Neural crest cell (in vitro differentiated cells): ENCODE measurements around the gene SRRM2. TPM values are rescaled to one million over a fixed set of nuclear protein-coding genes. Genes with fewer than 3 reads are reported as not detected.
A peak's percentile ranks its signal among the peaks of the same experiment; 100 is the strongest.

Experiments
- DNase-seq: peaks from one replicate; pipeline ENCODE4 v3.0.0; 2021; ENCODE audit warnings: low read depth, mixed read lengths, low spot score
- H3K27ac Mint-ChIP-seq: one replicate; pipeline ENCODE4 v1.8.0; 2021; ENCODE audit warnings: mild to moderate bottlenecking, mixed read lengths; ENCODE audit not compliant: unreplicated experiment
- H3K27me3 Mint-ChIP-seq: 2 replicates; pipeline ENCODE4 v1.8.0; 2021; ENCODE audit warnings: low read depth, mild to moderate bottlenecking, mixed read lengths
- H3K36me3 Mint-ChIP-seq: 2 replicates; pipeline ENCODE4 v1.8.0; 2021; ENCODE audit warnings: low read depth, mild to moderate bottlenecking, mixed read lengths
- H3K4me1 Mint-ChIP-seq: 2 replicates; pipeline ENCODE4 v1.8.0; 2021; ENCODE audit warnings: mixed read lengths
- H3K4me3 Mint-ChIP-seq: one replicate; pipeline ENCODE4 v1.8.0; 2021; ENCODE audit warnings: mild to moderate bottlenecking, mixed read lengths
- H3K9me3 Mint-ChIP-seq: 2 replicates; pipeline ENCODE4 v1.8.0; 2021; ENCODE audit warnings: mixed read lengths
- total RNA-seq: library from RNA; stranded (reverse); gene quantifications from 2 replicates; pipeline ENCODE4 v1.2.1, GENCODE V29; 2021
- TF ChIP-seq, protein P1 (sequence below): fragments of 200-600 bp; sonication (generic); conservative IDR thresholded peaks from 2 replicates; pipeline ENCODE4 v1.5.0; 2021; ENCODE audit warnings: antibody characterized with exemption, mild to moderate bottlenecking

Gene SRRM2
- total RNA-seq, 1 donor from 2014 or later = 803 TPM

DNA sequence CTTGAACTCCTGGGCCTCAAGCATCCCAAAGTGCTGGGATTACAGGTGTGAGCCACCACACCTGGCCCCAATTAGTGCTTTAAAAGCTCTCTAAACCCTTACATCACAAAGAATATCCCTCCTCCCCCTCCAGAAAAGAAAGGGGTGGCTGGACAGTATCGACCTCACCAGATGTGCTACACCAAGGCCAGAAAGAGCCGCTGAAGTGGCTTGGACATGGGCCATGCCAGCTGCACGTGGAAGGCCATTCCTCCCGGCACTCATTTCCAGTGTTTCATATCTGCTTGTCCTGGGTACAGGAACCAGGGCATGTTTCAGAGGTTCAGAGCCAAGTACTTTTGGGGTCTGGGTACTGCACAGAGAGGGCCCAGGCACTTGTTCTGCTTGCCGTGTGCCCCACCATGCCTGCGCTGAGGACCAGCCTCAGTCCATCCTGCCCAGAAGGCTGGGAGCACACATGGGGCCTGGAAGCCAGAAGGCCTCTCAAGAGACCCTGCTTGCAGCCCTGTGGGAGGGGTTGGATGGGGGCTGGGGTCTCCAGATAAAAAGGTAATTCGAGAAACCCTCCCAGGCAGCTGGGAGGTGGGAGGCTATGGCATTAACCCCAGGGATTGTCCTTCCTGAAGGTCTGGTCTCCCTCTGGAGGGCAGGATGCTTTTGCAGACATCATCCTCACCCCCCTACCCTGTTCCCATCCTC lies 3.5 kb upstream of the SRRM2 start:
- H3K9me3 Mint-ChIP-seq = no peaks in the 10 kb centered on the region
- no peak for DNase-seq
- H3K4me1 Mint-ChIP-seq = peaks cover 24% of the 10 kb centered on the region
- peaks cover 2% of the 10 kb centered on the region for H3K36me3 Mint-ChIP-seq
- H3K4me3 Mint-ChIP-seq = no peak overlapping the region
- TF ChIP-seq, protein P1, sequence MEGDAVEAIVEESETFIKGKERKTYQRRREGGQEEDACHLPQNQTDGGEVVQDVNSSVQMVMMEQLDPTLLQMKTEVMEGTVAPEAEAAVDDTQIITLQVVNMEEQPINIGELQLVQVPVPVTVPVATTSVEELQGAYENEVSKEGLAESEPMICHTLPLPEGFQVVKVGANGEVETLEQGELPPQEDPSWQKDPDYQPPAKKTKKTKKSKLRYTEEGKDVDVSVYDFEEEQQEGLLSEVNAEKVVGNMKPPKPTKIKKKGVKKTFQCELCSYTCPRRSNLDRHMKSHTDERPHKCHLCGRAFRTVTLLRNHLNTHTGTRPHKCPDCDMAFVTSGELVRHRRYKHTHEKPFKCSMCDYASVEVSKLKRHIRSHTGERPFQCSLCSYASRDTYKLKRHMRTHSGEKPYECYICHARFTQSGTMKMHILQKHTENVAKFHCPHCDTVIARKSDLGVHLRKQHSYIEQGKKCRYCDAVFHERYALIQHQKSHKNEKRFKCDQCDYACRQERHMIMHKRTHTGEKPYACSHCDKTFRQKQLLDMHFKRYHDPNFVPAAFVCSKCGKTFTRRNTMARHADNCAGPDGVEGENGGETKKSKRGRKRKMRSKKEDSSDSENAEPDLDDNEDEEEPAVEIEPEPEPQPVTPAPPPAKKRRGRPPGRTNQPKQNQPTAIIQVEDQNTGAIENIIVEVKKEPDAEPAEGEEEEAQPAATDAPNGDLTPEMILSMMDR = no peak
- H3K27ac Mint-ChIP-seq = no peak overlapping the region
- H3K27me3 Mint-ChIP-seq = peaks cover 5% of the 10 kb centered on the region

DNA sequence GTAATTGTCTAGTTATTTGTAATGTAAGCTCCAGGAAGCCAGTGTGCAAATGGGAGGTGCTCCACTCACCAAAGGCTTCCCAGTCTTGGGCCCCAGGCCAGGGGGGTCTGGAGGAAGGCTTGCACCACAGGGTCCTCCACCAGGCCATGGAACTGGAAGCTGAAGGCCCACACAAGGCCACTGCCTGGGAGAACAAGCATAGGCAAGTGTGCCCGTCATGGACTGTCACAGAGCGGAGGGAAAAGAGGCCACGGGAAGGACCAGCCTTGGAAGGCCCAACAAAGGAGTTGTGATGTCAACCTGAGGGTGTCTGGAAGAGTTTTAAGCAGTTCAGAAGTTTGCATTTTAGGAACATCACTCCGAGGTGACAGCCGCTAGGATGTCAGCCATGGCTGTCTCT lies 3.0 kb upstream of the SRRM2 start:
- Mint-ChIP-seq H3K4me1 (peaks cover 29% of the 10 kb centered on the region), H3K27me3 (peaks cover 5% of the 10 kb centered on the region), H3K4me3 (peak overlapping the region; percentile 59), H3K36me3 (peaks cover 5% of the 10 kb centered on the region), H3K27ac (no peak overlapping the region), H3K9me3 (no peaks in the 10 kb centered on the region)
- DNase-seq = no peak
- TF ChIP-seq, protein P1 = no peak

DNA sequence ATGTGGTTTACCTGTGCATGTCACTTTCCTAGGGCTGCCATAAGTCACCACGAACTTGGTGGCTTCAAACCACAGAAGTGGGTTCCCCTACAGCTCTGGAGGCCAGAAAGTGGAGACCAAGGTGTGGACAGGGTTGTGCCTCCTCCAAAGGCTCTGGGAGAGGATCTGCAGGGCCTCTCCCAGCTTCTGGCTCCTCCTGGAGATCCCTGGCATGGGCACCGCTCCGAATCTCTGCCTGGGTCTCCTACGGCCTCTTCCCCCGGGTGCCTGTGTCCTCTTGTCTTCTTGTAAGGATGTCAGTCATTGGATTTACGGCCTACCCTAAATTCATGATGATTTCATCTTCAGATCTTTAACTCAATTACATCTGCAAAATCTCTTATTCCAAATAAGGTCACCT lies 2.5 kb upstream of the SRRM2 start:
- Mint-ChIP-seq H3K27ac (no peak overlapping the region), H3K9me3 (no peaks in the 10 kb centered on the region), H3K4me1 (peaks cover 34% of the 10 kb centered on the region), H3K4me3 (peak overlapping the region; percentile 95), H3K36me3 (peaks cover 7% of the 10 kb centered on the region), H3K27me3 (peaks cover 6% of the 10 kb centered on the region)
- TF ChIP-seq, protein P1 = no peak
- DNase-seq = no peak

DNA sequence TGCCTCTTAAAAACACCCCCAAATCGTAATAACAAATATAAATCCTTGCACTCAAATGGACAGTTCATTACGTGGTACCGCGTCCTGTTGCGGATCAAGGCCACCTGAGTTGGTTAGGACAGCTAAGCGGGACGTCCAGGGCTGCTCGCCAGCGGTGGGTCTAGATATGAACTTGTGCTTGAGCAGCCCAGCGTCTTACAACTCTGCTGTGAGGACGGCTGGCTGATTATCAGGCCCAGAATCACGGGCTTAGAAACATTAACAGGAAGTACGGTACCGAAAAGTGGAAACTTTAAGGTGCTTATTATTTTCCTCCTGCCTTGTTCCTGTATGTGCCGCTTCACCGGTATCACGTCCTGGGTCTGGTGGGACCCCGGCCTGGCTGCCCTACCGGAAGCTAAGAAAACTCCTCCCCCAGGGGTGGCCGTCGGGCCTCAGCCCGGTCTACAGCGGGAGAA lies 832 bp upstream of the SRRM2 start:
- no peak for DNase-seq
- H3K27me3 Mint-ChIP-seq = peaks cover 11% of the 10 kb centered on the region
- H3K4me1 Mint-ChIP-seq = peaks cover 49% of the 10 kb centered on the region
- H3K4me3 Mint-ChIP-seq = peak overlapping the region; percentile 95
- H3K9me3 Mint-ChIP-seq = no peaks in the 10 kb centered on the region
- H3K36me3 Mint-ChIP-seq = peaks cover 18% of the 10 kb centered on the region
- TF ChIP-seq, protein P1 = no peak
- peak overlapping the region; percentile 100 for H3K27ac Mint-ChIP-seq

DNA sequence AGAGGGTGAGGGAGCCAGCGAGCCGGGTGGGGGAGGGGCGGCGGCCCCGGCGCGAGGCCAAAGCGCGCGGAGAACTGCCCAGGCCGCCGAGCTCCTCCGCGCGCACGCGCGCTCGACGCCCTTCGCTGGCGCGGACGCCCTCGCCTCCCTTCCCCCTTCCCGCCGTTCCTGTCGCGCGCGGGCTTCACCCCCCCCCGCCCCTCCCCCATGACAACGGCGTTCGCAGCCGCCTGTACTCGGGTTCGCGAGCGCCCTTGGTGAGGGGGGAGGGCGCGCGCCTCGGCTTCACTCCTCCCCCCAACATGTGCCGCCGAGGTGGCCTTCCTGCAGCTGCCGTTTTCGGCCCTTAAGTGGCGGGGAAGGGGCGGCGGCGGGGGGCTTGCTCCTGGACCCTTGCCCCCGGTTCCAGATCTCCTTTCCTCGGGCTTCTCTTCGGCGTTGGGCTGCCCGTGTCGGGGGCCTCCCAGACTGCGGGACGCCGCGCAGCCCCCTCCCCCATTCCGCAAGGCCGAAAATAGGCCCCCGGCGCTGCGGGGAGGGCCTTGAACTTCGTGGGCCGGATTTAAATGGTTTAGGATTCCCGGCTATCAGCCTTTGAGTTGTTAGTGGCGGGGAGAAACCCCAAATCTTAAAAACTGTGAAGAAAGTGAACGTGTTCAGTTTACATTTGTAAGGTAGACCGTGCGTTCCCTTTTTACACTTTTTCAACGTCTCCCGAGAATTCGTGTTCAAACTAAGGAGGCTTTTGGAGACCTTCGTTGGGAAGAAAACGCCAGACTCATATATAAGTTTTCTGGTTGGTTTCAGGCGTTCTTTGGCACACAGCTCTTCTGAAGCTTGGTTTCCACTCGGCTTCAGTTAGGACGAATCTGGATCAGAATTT lies 653 bp downstream of the SRRM2 start:
- H3K36me3 Mint-ChIP-seq = peaks cover 29% of the 10 kb centered on the region
- peaks cover 11% of the 10 kb centered on the region for H3K27me3 Mint-ChIP-seq
- peak; percentile 76 for DNase-seq
- TF ChIP-seq, protein P1 = no peak
- H3K4me3 Mint-ChIP-seq = peak overlapping the region; percentile 96
- peaks cover 59% of the 10 kb centered on the region for H3K4me1 Mint-ChIP-seq
- H3K27ac Mint-ChIP-seq = peak overlapping the region; percentile 83
- H3K9me3 Mint-ChIP-seq = no peaks in the 10 kb centered on the region
